ENCODE data around the gene TICAM2.

Gene TICAM2

GRCh38 chr5:115531380-115531779 is 70.9 kb downstream of the TICAM2 start:
- H3K36me3 ChIP-seq (ENCODE audit: control insufficient read depth in 1 of 2, insufficient read depth in 2 of 2, low read length in 2 of 2), result peaks cover 0 to 10% of the 10 kb centered on the region in 2 donors
- H3K4me3 ChIP-seq (ENCODE audit: low read depth in 1 of 2, low read length in 2 of 2), result no peak overlapping the region
- no peak overlapping the region for H3K27ac ChIP-seq (ENCODE audit: low read length)
- no peaks in the 10 kb centered on the region for H3K27me3 ChIP-seq (ENCODE audit: low read depth, low read length)
- peaks cover 14 to 56% of the 10 kb centered on the region in 2 donors for H3K4me1 ChIP-seq (ENCODE audit: control insufficient read depth in 1 of 2, insufficient read depth in 2 of 2, low read length in 2 of 2)
- H3K9me3 ChIP-seq (ENCODE audit: control insufficient read depth in 1 of 2, low read length in 2 of 2), result no peaks in the 10 kb centered on the region

DNA sequence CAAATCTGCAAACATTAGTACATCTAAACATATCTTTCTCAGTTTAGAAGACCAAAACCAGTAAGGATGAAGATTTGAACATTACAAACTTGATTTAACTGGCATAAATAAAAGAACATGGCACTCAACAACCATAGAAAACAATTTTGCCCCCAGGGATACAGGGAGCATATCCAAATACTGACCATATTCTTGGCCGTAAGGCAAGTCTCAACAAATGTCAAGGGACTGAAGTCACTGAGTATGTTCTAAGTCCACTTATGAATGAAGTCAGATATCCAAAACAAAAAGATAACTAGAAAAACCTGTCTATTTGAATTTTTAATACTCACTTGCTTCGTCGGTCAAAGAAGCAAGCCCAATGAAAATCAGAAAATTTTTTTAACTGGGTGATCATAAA is 71.9 kb downstream of the TICAM2 start:
- Histone ChIP-seq H3K36me3 (ENCODE audit: control insufficient read depth in 1 of 2, insufficient read depth in 2 of 2, low read length in 2 of 2) (peaks cover under 1 to 3% of the 10 kb centered on the region in 2 donors), H3K9me3 (ENCODE audit: control insufficient read depth in 1 of 2, low read length in 2 of 2) (no peaks in the 10 kb centered on the region), H3K4me3 (ENCODE audit: low read depth in 1 of 2, low read length in 2 of 2) (no peak overlapping the region), H3K27ac (ENCODE audit: low read length) (no peak overlapping the region), H3K4me1 (ENCODE audit: control insufficient read depth in 1 of 2, insufficient read depth in 2 of 2, low read length in 2 of 2) (peaks cover 15 to 54% of the 10 kb centered on the region in 2 donors), H3K27me3 (ENCODE audit: low read depth, low read length) (no peaks in the 10 kb centered on the region)

All from muscle layer of duodenum (tissue), 2 donors.